NCI-H748 treated with DMSO at 0.1 percent for 48 hours (cell line): ENCODE data around the gene KCNK3.

ENCODE experiments used
- DNase-seq: peaks from one replicate; lab custom pipeline; 2025; lab: John Stamatoyannopoulos, UW

The KCNK3 gene

GRCh38 chr2:26666671-26667070, 25.9 kb upstream of the KCNK3 start:
- no peak for DNase-seq

- DNase-seq: no peak
These were observed 24.5 kb upstream of the KCNK3 start for GRCh38 chr2:26668041-26668440.

GRCh38 chr2:26668856-26669750, 23.4 kb upstream of the KCNK3 start:
- no peak for DNase-seq

GRCh38 chr2:26670171-26670570, 22.4 kb upstream of the KCNK3 start:
- DNase-seq: no peak

GRCh38 chr2:26670931-26671460, 21.5 kb upstream of the KCNK3 start:
- no peak for DNase-seq

- DNase-seq: no peak
These were observed 20.8 kb upstream of the KCNK3 start for GRCh38 chr2:26671691-26672090.

- DNase-seq: no peak
These were observed 20.3 kb upstream of the KCNK3 start for GRCh38 chr2:26672112-26672817.

- DNase-seq: no peak
These were observed 19.6 kb upstream of the KCNK3 start for GRCh38 chr2:26672818-26673393.

- no peak for DNase-seq
These were observed 18.3 kb upstream of the KCNK3 start for GRCh38 chr2:26674002-26674751.

GRCh38 chr2:26674771-26675170, 17.8 kb upstream of the KCNK3 start:
- DNase-seq: no peak

- no peak for DNase-seq
These were observed 16.8 kb upstream of the KCNK3 start for GRCh38 chr2:26675651-26676255.

GRCh38 chr2:26678035-26678434, 14.5 kb upstream of the KCNK3 start:
- no peak for DNase-seq

GRCh38 chr2:26679867-26680266, 12.7 kb upstream of the KCNK3 start:
- no peak for DNase-seq

- no peak for DNase-seq
These were observed 10.9 kb upstream of the KCNK3 start for GRCh38 chr2:26681656-26682055.

- no peak for DNase-seq
These were observed 10.4 kb upstream of the KCNK3 start for GRCh38 chr2:26682155-26682554.

GRCh38 chr2:26683583-26683982, 8.9 kb upstream of the KCNK3 start:
- DNase-seq: no peak

GRCh38 chr2:26685341-26685740, 7.2 kb upstream of the KCNK3 start:
- no peak for DNase-seq

GRCh38 chr2:26685989-26686839, 6.3 kb upstream of the KCNK3 start:
- DNase-seq: peak; percentile 38

- peak; percentile 62 for DNase-seq
These were observed 5.2 kb upstream of the KCNK3 start for GRCh38 chr2:26687328-26687727.

GRCh38 chr2:26687801-26688200, 4.7 kb upstream of the KCNK3 start:
- DNase-seq: peak; percentile 83

- no peak for DNase-seq
These were observed 1.4 kb upstream of the KCNK3 start for GRCh38 chr2:26691161-26691560.
